ENCODE measurements around the gene CAPN11. TPM values are rescaled to one million over a fixed set of nuclear protein-coding genes. Genes with fewer than 3 reads are reported as not detected.
A peak's percentile ranks its signal among the peaks of the same experiment; 100 is the strongest.

CAPN11 gene
- total RNA-seq, 2 donors from 2014 or later: 2.0 TPM; not detected in 1

DNA sequence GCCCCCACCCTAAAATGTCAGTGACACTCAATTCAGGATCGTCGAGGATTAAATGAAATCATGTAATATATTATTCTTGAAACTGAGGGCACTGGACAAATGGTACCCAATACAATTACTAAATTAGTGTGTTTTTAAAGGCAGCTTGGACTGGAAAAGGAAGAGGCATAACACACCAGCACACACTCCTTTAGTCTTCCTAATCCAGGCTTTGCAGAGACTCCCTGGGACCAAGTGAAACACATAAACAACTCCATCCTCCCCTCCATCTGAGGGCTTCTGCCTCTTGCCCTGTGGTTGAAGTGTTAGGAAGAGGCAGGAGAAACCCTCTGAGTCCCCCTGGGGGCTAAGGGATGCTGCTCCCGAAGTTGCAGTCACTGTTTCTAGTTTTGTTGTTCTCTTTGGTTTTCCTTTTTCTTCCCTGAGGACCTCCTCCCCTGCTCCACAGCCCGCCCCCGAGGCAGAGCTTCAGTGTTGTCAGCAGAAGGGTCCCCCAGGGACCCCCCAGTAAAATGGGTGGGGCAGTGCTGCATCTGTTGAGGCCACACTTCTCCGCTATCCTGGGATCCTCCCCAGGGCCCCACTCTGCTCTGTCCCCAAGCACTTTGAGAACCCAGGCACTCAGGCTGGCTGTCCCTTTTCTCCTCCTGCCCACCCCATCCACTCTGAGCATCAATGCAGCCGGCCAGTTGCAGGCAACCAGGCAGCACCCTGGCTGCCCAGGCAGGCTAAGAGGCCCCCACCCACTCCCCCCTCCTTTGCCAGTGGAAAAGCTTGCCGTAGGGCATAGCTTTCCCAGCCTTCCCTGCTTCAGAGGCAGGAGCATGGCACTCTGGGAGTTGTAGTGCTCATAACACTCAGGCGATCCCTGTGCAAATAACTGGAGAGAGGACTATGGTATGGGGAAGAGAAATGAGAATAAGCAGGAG, 25.4 kb upstream of the CAPN11 start:
- intact Hi-C loops (cut with DNase I): no loop called here
- Histone ChIP-seq H3K36me3 (no peaks in the 10 kb centered on the region), H3K4me3 (no peak overlapping the region), H3K9ac (ENCODE audit: low read depth in 2 of 2, low read length in 2 of 2) (peak overlapping the region in 1 of 2 donors; percentile 81), H3K4me1 (peaks cover 18% of the 10 kb centered on the region), H3K27me3 (no peaks in the 10 kb centered on the region), H3K27ac (peak overlapping the region; percentile 83), H3K9me3 (no peaks in the 10 kb centered on the region)
- DNase-seq: peak; percentile 81
- TF ChIP-seq, protein P1, sequence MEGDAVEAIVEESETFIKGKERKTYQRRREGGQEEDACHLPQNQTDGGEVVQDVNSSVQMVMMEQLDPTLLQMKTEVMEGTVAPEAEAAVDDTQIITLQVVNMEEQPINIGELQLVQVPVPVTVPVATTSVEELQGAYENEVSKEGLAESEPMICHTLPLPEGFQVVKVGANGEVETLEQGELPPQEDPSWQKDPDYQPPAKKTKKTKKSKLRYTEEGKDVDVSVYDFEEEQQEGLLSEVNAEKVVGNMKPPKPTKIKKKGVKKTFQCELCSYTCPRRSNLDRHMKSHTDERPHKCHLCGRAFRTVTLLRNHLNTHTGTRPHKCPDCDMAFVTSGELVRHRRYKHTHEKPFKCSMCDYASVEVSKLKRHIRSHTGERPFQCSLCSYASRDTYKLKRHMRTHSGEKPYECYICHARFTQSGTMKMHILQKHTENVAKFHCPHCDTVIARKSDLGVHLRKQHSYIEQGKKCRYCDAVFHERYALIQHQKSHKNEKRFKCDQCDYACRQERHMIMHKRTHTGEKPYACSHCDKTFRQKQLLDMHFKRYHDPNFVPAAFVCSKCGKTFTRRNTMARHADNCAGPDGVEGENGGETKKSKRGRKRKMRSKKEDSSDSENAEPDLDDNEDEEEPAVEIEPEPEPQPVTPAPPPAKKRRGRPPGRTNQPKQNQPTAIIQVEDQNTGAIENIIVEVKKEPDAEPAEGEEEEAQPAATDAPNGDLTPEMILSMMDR (IDR thresholded peaks at IDR 0.05): no peak

DNA sequence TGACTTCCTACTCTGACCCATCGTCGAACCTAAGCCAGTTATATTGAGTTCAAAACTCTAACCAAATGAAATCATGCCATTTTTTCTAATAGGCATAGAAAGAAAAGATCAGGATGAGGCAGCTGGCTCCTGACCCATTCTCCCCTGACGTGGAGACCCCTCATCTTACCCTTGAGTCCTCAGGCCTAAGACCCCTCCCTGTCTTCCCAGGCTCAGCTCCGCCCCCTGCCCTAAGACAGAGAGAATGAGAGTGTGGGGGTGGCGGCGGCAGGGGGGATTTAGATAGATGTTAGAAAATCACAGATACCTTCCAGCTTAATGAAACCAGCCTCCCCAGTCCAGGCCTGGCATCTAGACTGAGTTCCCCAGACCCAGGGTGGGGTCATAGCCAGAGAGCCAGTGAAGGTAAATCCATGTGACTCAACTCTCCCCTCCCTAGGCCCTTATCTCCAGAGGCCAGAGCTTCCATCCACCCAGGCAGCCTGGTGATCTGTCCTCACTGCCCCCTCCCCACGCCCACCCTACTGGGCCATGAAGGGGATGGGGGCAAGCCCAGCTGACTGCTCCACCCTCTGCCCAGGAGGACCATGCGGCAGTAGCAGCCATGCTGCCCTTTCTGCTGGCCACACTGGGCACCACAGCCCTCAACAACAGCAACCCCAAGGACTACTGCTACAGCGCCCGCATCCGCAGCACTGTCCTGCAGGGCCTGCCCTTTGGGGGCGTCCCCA, 24.5 kb upstream of the CAPN11 start:
- intact Hi-C loops (cut with DNase I): no loop called here
- Histone ChIP-seq H3K9ac (ENCODE audit: low read depth in 2 of 2, low read length in 2 of 2) (peak overlapping the region in 1 of 2 donors; percentile 81), H3K4me1 (peaks cover 12% of the 10 kb centered on the region), H3K9me3 (no peaks in the 10 kb centered on the region), H3K27me3 (no peaks in the 10 kb centered on the region), H3K27ac (peak overlapping the region; percentile 83), H3K36me3 (no peaks in the 10 kb centered on the region), H3K4me3 (no peak overlapping the region)
- DNase-seq: no peak
- TF ChIP-seq, protein P1 (IDR thresholded peaks at IDR 0.05): no peak

DNA sequence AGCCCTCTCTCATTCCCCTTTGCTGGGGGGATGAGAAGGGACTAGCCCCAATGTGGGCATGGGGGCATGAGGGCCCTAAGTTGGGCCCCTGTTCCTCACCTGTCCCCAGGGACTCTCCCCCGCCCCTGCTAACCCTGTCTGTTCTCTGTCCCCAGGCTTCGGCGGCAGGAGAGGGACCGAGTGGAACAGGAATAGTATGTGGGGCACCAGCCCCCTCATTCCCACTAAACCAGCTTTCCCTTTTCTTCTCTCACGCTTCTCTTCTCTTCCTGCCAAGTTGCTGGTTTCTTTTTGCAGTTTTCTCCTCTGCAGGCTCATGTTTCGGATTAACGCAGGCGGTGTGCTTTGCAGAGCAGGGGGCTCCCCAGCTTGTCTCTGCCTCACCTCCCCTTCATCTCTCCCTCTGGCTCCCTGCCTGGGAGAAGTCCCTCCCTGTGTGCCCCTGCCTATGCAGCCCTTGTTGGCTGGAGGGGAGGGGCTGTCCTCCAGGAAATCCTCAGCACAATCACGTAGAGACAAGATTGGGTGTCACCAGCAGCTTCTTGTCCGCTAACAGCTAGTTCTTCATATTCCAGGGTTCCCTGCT, 23.4 kb upstream of the CAPN11 start:
- Histone ChIP-seq H3K9ac (ENCODE audit: low read depth in 2 of 2, low read length in 2 of 2) (no peak overlapping the region), H3K27ac (no peak overlapping the region), H3K9me3 (no peaks in the 10 kb centered on the region), H3K27me3 (no peaks in the 10 kb centered on the region), H3K36me3 (peaks cover 3% of the 10 kb centered on the region), H3K4me3 (no peak overlapping the region), H3K4me1 (peaks cover 12% of the 10 kb centered on the region)
- no peak for DNase-seq
- TF ChIP-seq, protein P1 (IDR thresholded peaks at IDR 0.05): no peak
- intact Hi-C loops (cut with DNase I): no loop called here

DNA sequence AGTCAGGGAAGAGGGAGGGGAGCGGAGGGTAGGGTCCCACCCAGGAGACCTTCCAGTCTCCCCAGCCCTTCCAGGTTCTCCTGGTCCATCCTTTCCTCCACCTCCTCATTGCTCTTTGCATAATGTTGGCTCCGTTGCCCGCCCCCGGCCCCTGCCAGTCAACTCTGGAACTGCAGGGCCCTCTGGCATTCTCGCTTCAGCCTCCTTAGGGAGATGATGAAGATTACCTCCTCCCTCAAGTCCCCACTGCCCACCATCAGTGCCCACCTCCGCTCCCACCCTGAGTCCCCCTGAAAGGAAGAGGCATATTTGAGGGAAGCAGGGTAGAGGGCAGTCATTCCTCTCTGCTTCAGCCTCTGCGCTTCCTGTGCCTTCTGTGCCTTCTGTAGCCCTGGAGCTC, 22.7 kb upstream of the CAPN11 start:
- H3K9me3 ChIP-seq: no peaks in the 10 kb centered on the region
- H3K27me3 ChIP-seq: no peaks in the 10 kb centered on the region
- intact Hi-C loops (cut with DNase I): no loop called here
- peaks cover 7% of the 10 kb centered on the region for H3K36me3 ChIP-seq
- H3K9ac ChIP-seq (ENCODE audit: low read depth in 2 of 2, low read length in 2 of 2): no peak overlapping the region
- H3K4me3 ChIP-seq: no peak overlapping the region
- no peak for DNase-seq
- TF ChIP-seq, protein P1 (IDR thresholded peaks at IDR 0.05): no peak
- peaks cover 12% of the 10 kb centered on the region for H3K4me1 ChIP-seq
- H3K27ac ChIP-seq: no peak overlapping the region

DNA sequence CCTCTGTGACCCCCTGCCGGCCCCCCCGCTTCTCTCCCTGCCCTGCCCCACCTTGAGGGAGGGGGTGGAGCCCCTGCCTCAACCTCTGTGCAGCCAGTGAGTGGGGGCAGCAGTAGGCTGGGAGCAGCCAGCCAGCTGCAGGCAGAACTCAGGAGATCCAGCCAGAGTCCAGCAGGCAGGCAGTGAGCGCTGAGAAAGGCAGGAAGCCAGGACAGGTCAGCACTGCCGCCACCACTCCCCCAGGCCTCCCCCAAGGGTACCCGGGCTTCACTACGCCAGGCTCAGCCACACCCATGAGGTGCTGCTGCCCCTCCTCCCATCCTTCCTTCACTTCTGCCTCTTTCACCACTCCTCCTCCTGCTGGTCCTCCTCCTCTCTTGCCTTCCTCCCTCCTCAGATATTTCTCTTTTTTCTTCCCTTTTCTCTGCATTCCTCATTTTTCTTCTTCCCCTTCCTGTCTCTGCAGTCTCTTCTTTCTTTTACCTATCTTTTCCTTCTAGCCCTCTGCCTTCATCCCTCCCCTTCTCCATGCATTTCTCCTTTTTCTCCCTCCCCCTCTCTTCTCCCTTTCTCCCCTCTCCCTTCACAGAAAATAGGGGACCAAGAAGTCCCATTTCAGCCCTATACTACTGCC, 19.8 kb upstream of the CAPN11 start:
- no peaks in the 10 kb centered on the region for H3K9me3 ChIP-seq
- peaks cover 7% of the 10 kb centered on the region for H3K36me3 ChIP-seq

More for the DNA sequence above, 19.8 kb upstream of the CAPN11 start:
- DNase-seq: no peak
- TF ChIP-seq, protein P1 (IDR thresholded peaks at IDR 0.05): no peak
- Histone ChIP-seq H3K9ac (ENCODE audit: low read depth in 2 of 2, low read length in 2 of 2) (no peak overlapping the region), H3K27me3 (no peaks in the 10 kb centered on the region), H3K27ac (no peak overlapping the region), H3K4me1 (peaks cover 3% of the 10 kb centered on the region), H3K4me3 (no peak overlapping the region)
- intact Hi-C loops (cut with DNase I): no loop called here
